HCEC 1CT (cell line): ENCODE results near the gene DLK1.

Source experiments
- DNase-seq: peaks from one replicate; pipeline ENCODE4 v3.0.0-alpha.2; 2017

The DLK1 gene

GRCh38 chr14:100780246-100780645 lies 53.6 kb downstream of the DLK1 start:
- no peak for DNase-seq

- no peak for DNase-seq
Measured at GRCh38 chr14:100780646-100781355, 54.1 kb downstream of the DLK1 start.

- DNase-seq: no peak
Measured at GRCh38 chr14:100781952-100782351, 55.3 kb downstream of the DLK1 start.

GRCh38 chr14:100782516-100783320 lies 56.0 kb downstream of the DLK1 start:
- DNase-seq: no peak

- DNase-seq: no peak
Measured at GRCh38 chr14:100783630-100784370, 57.1 kb downstream of the DLK1 start.

GRCh38 chr14:100784523-100785337 lies 58.0 kb downstream of the DLK1 start:
- DNase-seq: no peak

- no peak for DNase-seq
Measured at GRCh38 chr14:100785338-100785615, 58.6 kb downstream of the DLK1 start.

GRCh38 chr14:100785626-100786025 lies 58.9 kb downstream of the DLK1 start:
- DNase-seq: no peak

- DNase-seq: no peak
Measured at GRCh38 chr14:100786131-100786530, 59.4 kb downstream of the DLK1 start.

- DNase-seq: no peak
Measured at GRCh38 chr14:100786576-100787219, 60.0 kb downstream of the DLK1 start.

GRCh38 chr14:100787659-100788058 lies 61.0 kb downstream of the DLK1 start:
- DNase-seq: no peak
